Measurements from ENCODE around the gene GNAT1.

Gene GNAT1

GRCh38 chr3:50150863-50151686, 40.3 kb upstream of the GNAT1 start:
- no peak overlapping the region for H3K4me3 ChIP-seq (replicated peaks in 1 of 2; ENCODE audit: low read depth in 2 of 2, low read length in 2 of 2)
- no peak for TF ChIP-seq CTCF (IDR thresholded peaks at IDR 0.05; ENCODE audit: low read depth, low read length)
- no peak for DNase-seq (ENCODE audit: low read depth in 2 of 2)

GRCh38 chr3:50151728-50152127, 39.7 kb upstream of the GNAT1 start:
- no peak for TF ChIP-seq CTCF (IDR thresholded peaks at IDR 0.05; ENCODE audit: low read depth, low read length)
- no peak for DNase-seq (ENCODE audit: low read depth in 2 of 2)
- no peak overlapping the region for H3K4me3 ChIP-seq (replicated peaks in 1 of 2; ENCODE audit: low read depth in 2 of 2, low read length in 2 of 2)

GRCh38 chr3:50153782-50154475, 37.5 kb upstream of the GNAT1 start:
- no peak for TF ChIP-seq CTCF (IDR thresholded peaks at IDR 0.05; ENCODE audit: low read depth, low read length)
- DNase-seq (ENCODE audit: low read depth in 2 of 2), result no peak
- no peak overlapping the region for H3K4me3 ChIP-seq (replicated peaks in 1 of 2; ENCODE audit: low read depth in 2 of 2, low read length in 2 of 2)

GRCh38 chr3:50154476-50154839, 37.0 kb upstream of the GNAT1 start:
- H3K4me3 ChIP-seq (replicated peaks in 1 of 2; ENCODE audit: low read depth in 2 of 2, low read length in 2 of 2), result peak overlapping the region; percentile 14 to 15

GRCh38 chr3:50154840-50155490, 36.4 kb upstream of the GNAT1 start, which contains the start of gene SEMA3F:
SEMA3F (plus strand) TSS chr3:50155324; CDS start chr3:50159623, 4,299 bp downstream.
- TF ChIP-seq CTCF (IDR thresholded peaks at IDR 0.05; ENCODE audit: low read depth, low read length), result no peak
- peak; percentile 44 to 75 for DNase-seq (ENCODE audit: low read depth in 2 of 2)
- H3K4me3 ChIP-seq (replicated peaks in 1 of 2; ENCODE audit: low read depth in 2 of 2, low read length in 2 of 2), result peak within 1 kb of the TSS; percentile 52 to 72

More at GRCh38 chr3:50154476-50154839, 37.0 kb upstream of the GNAT1 start:
- DNase-seq (ENCODE audit: low read depth in 2 of 2), result no peak
- no peak for TF ChIP-seq CTCF (IDR thresholded peaks at IDR 0.05; ENCODE audit: low read depth, low read length)

- no peak for TF ChIP-seq CTCF (IDR thresholded peaks at IDR 0.05; ENCODE audit: low read depth, low read length)
- no peak for DNase-seq (ENCODE audit: low read depth in 2 of 2)
- H3K4me3 ChIP-seq (replicated peaks in 1 of 2; ENCODE audit: low read depth in 2 of 2, low read length in 2 of 2), result peak overlapping the region; percentile 52 to 72
These were observed 35.9 kb upstream of the GNAT1 start for GRCh38 chr3:50155491-50155878.

Data from cardiac fibroblast (primary cell).